A673 (cell line): ENCODE data around the gene HAUS7. TPM values are rescaled to one million over a fixed set of nuclear protein-coding genes. Genes with fewer than 3 reads are reported as not detected.

Source experiments
- BruUV-seq: library from RNA; stranded (reverse); fragments of 400-500 nt; replicated peaks from 2 replicates; lab custom pipeline; 2021; lab: Mats Ljungman, UMichigan
- CTCF ChIA-PET: fragments of 300-600 bp; sonication (Branson Sonifier 250); formaldehyde crosslinking; loops from one replicate; lab custom pipeline; 2022; ENCODE audit warnings: antibody characterized with exemption; lab: Charles Lee
- POLR2A ChIA-PET: fragments of 300-600 bp; sonication (Branson Sonifier 250); formaldehyde crosslinking; loops from one replicate; lab custom pipeline; 2022; ENCODE audit warnings: antibody characterized with exemption; ENCODE audit not compliant: low non-redundant PET; lab: Charles Lee
- DNase-seq: peaks from one replicate; pipeline ENCODE4 v3.0.0-alpha.2; 2015; ENCODE audit warnings: low spot score
- H3K27ac ChIP-seq: fragments of 200-600 bp; sonication (generic); 2 replicates; pipeline ENCODE4 v1.5.1; 2016; ENCODE audit warnings: mixed run types, low read depth, mild to moderate bottlenecking, mixed read lengths, antibody characterized with exemption, low read length; ENCODE audit not compliant: poor library complexity, severe bottlenecking
- H3K27me3 ChIP-seq: fragments of 200-600 bp; sonication (generic); replicated peaks from 2 replicates; pipeline ENCODE4 v1.6.1; 2017; ENCODE audit warnings: mixed run types, low read depth, mild to moderate bottlenecking, mixed read lengths, antibody characterized with exemption, low read length; ENCODE audit not compliant: insufficient read depth, poor library complexity
- H3K36me3 ChIP-seq: fragments of 200-600 bp; sonication (generic); 2 replicates; pipeline ENCODE4 v1.6.1; 2016; ENCODE audit warnings: mixed run types, mild to moderate bottlenecking, mixed read lengths, antibody characterized with exemption, low read length; ENCODE audit not compliant: insufficient read depth, poor library complexity, severe bottlenecking
- H3K4me1 ChIP-seq: fragments of 200-600 bp; sonication (generic); 2 replicates; pipeline ENCODE4 v1.6.1; 2017; ENCODE audit warnings: mixed run types, mild to moderate bottlenecking, mixed read lengths, antibody characterized with exemption, low read length; ENCODE audit not compliant: insufficient read depth, poor library complexity, severe bottlenecking
- H3K4me3 ChIP-seq: fragments of 200-600 bp; sonication (generic); 2 replicates; pipeline ENCODE4 v1.5.1; 2016; ENCODE audit warnings: low read depth, mixed run types, mild to moderate bottlenecking, mixed read lengths, low read length; ENCODE audit not compliant: poor library complexity, severe bottlenecking
- H3K9me3 ChIP-seq: fragments of 200-600 bp; sonication (generic); 2 replicates; pipeline ENCODE4 v1.6.1; 2016; ENCODE audit warnings: mixed run types, low read depth, mild to moderate bottlenecking, mixed read lengths, antibody characterized with exemption, low read length; ENCODE audit not compliant: poor library complexity, severe bottlenecking
- EZH2 ChIP-seq: fragments of 200-600 bp; sonication (generic); IDR thresholded peaks from 2 replicates; pipeline ENCODE4 v1.6.1; 2017; ENCODE audit warnings: borderline replicate concordance, low read depth, mild to moderate bottlenecking, mixed read lengths, antibody characterized with exemption, low read length; ENCODE audit not compliant: poor library complexity, severe bottlenecking
- intact Hi-C: fragments of 100-400 bp; cut with micrococcal nuclease; formaldehyde crosslinking; loops from one replicate; pipeline ENCODE4 v1.10.0; 2022; ENCODE audit not compliant: unreplicated experiment
- total RNA-seq: library from RNA; stranded (reverse); gene quantifications from 2 replicates; pipeline ENCODE4 v1.2.3, GENCODE V29; 2021
- TF ChIP-seq, protein P1 (sequence below): fragments of 300-800, 200-600 bp; sonication (generic); conservative IDR thresholded peaks from 2 replicates; pipeline ENCODE4 v1.5.1; 2017; ENCODE audit warnings: low read depth, mild to moderate bottlenecking, antibody characterized with exemption, low read length, moderate library complexity, mixed read lengths

HAUS7 gene
- total RNA-seq, 1 experiment from 2014 or later = 75.3 TPM

- POLR2A ChIA-PET = no interaction called here
- Histone ChIP-seq H3K4me3 (no peak overlapping the region), H3K27ac (no peak overlapping the region), H3K4me1 (no peaks in the 10 kb centered on the region), H3K27me3 (no peaks in the 10 kb centered on the region), H3K36me3 (no peaks in the 10 kb centered on the region), H3K9me3 (no peaks in the 10 kb centered on the region)
- no peak for TF ChIP-seq EZH2
- TF ChIP-seq, protein P1, sequence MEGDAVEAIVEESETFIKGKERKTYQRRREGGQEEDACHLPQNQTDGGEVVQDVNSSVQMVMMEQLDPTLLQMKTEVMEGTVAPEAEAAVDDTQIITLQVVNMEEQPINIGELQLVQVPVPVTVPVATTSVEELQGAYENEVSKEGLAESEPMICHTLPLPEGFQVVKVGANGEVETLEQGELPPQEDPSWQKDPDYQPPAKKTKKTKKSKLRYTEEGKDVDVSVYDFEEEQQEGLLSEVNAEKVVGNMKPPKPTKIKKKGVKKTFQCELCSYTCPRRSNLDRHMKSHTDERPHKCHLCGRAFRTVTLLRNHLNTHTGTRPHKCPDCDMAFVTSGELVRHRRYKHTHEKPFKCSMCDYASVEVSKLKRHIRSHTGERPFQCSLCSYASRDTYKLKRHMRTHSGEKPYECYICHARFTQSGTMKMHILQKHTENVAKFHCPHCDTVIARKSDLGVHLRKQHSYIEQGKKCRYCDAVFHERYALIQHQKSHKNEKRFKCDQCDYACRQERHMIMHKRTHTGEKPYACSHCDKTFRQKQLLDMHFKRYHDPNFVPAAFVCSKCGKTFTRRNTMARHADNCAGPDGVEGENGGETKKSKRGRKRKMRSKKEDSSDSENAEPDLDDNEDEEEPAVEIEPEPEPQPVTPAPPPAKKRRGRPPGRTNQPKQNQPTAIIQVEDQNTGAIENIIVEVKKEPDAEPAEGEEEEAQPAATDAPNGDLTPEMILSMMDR = no peak
- CTCF ChIA-PET = no interaction called here
- DNase-seq = no peak
- intact Hi-C loops = no loop called here
- no TSS peak for BruUV-seq
Observed at GRCh38 chrX:153441296-153441695, 29.1 kb downstream of the HAUS7 start.

DNA sequence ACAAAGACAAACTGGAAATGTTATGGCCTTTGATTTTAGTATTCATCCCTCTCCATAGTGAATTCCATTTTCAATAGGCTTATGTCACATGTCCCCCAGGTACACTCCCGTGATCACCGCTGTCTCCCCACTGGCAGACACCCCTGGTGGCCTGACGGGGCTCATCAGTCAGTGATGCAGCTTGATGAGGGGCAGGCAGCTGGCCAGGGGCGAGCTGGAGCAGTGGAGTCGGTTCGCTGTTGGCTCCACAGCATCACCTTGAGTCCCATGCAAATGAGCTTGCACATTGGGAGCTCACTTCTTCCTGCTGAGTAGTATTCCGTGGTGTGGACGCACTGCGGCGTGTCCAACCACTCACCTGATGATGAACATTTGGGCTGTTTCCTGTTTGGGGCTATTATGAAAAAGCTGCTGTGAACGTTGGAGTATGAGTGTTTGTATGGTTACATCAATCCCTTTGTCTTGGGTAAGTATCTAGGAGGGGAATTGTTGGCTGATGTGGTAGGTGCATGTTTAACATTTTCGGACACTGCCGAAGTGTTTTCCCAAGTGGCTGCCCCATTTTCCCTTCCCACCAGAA, 29.7 kb downstream of the HAUS7 start:
- Histone ChIP-seq H3K36me3 (no peaks in the 10 kb centered on the region), H3K27me3 (no peaks in the 10 kb centered on the region), H3K4me3 (no peak overlapping the region), H3K4me1 (no peaks in the 10 kb centered on the region), H3K27ac (no peak overlapping the region), H3K9me3 (no peaks in the 10 kb centered on the region)
- POLR2A ChIA-PET = no interaction called here
- CTCF ChIA-PET = no interaction called here
- BruUV-seq = no TSS peak
- DNase-seq = no peak
- intact Hi-C loops = no loop called here
- TF ChIP-seq, protein P1 = no peak
- TF ChIP-seq EZH2 = no peak

DNA sequence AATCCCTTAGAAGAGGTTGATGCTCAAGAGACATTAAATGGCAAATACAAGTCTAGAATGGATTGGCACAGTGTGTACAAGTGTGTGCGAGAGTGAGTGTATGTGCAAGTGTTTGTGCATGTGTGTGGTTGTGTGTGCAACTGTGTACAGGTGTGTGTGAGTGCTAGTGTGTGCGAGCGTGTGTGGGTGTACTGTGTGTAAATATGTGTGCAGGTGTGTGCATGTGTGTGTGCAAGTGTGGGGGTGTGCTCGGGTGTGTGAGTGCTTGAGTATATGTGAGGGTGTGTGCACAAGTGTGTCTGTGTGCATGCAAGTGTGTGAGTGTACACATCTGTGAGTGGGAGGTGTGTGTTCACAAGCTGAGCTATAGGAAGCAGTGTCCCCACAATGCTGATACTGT, 30.4 kb downstream of the HAUS7 start:
- no peaks in the 10 kb centered on the region for H3K4me1 ChIP-seq
- POLR2A ChIA-PET = no interaction called here
- intact Hi-C loops = loop anchor here (10.0 kb wide), 1 partner anchor 405 kb away; no protein-coding TSS in a partner anchor
- H3K9me3 ChIP-seq = no peaks in the 10 kb centered on the region
- CTCF ChIA-PET = no interaction called here
- DNase-seq = no peak
- no TSS peak for BruUV-seq
- no peak overlapping the region for H3K4me3 ChIP-seq
- no peaks in the 10 kb centered on the region for H3K36me3 ChIP-seq
- TF ChIP-seq EZH2 = no peak
- TF ChIP-seq, protein P1 = no peak
- no peaks in the 10 kb centered on the region for H3K27me3 ChIP-seq
- H3K27ac ChIP-seq = no peak overlapping the region
